Cardiac muscle cell (in vitro differentiated cells and primary cell): ENCODE data around the gene HDAC11. TPM values are rescaled to one million over a fixed set of nuclear protein-coding genes. Genes with fewer than 3 reads are reported as not detected.

Experiments used
- DNase-seq, 2 donors: peaks; one replicate each; pipeline versions ENCODE4 v3.0.0 to v3.0.0-alpha.2; 2010 to 2017; ENCODE audit warnings: low read depth in 1 of 2, low spot score in 1 of 2
- H3K27ac ChIP-seq: fragments of 200-600 bp; sonication (generic); 2 replicates; pipeline ENCODE4 v1.5.1; 2016
- H3K27me3 ChIP-seq: fragments of 200-600 bp; sonication (generic); 2 replicates; pipeline ENCODE4 v1.6.0; 2016; ENCODE audit warnings: control low read depth
- H3K36me3 ChIP-seq: fragments of 200-600 bp; sonication (generic); 2 replicates; pipeline ENCODE4 v1.5.1; 2016; ENCODE audit warnings: control low read depth
- H3K4me1 ChIP-seq: fragments of 200-600 bp; sonication (generic); 2 replicates; pipeline ENCODE4 v1.8.1; 2017; ENCODE audit warnings: low read depth, mild to moderate bottlenecking, mixed run types
- H3K4me3 ChIP-seq: fragments of 200-600 bp; sonication (generic); 2 replicates; pipeline ENCODE4 v1.5.1; 2016; ENCODE audit warnings: mild to moderate bottlenecking
- H3K9me3 ChIP-seq: fragments of 200-600 bp; sonication (generic); 2 replicates; pipeline ENCODE4 v1.5.1; 2017; ENCODE audit warnings: low read depth, mild to moderate bottlenecking, control low read depth
- CTCF ChIP-seq: IDR thresholded peaks from 2 replicates; pipeline ENCODE4 v1.5.1; 2012; ENCODE audit warnings: low read depth, mild to moderate bottlenecking, low read length
- polyA plus RNA-seq: library from polyadenylated mRNA; unstranded; fragments of >200 nt; fragmentation: Nextera tagmentation; extraction: Ambion mirVana; gene quantifications from 2 replicates; pipeline ENCODE4 v1.2.1, GENCODE V29; 2016
- total RNA-seq: library from RNA; depleted of rRNA; stranded (reverse); fragments of >200 nt; gene quantifications from 2 replicates; pipeline ENCODE4 v1.2.3, GENCODE V29; 2016

Gene HDAC11
- total and polyA plus RNA-seq, 2 experiments from 2014 or later: 27.1 to 35.7 TPM

GRCh38 chr3:13460341-13460736, 19.8 kb upstream of the HDAC11 start:
- H3K27ac ChIP-seq: no peak overlapping the region
- no peak for TF ChIP-seq CTCF
- DNase-seq: no peak
- H3K36me3 ChIP-seq: no peaks in the 10 kb centered on the region
- H3K4me3 ChIP-seq: no peak overlapping the region
- peaks cover 38% of the 10 kb centered on the region for H3K4me1 ChIP-seq
- H3K27me3 ChIP-seq: no peaks in the 10 kb centered on the region
- no peaks in the 10 kb centered on the region for H3K9me3 ChIP-seq

GRCh38 chr3:13461169-13462124, 18.7 kb upstream of the HDAC11 start:
- Histone ChIP-seq H3K4me1 (peaks cover 38% of the 10 kb centered on the region), H3K9me3 (no peaks in the 10 kb centered on the region), H3K27me3 (no peaks in the 10 kb centered on the region), H3K36me3 (no peaks in the 10 kb centered on the region), H3K27ac (no peak overlapping the region), H3K4me3 (no peak overlapping the region)
- TF ChIP-seq CTCF: peak; percentile 68
- peak; percentile 57 to 91 for DNase-seq

- Histone ChIP-seq H3K9me3 (no peaks in the 10 kb centered on the region), H3K36me3 (no peaks in the 10 kb centered on the region), H3K27ac (peak overlapping the region; percentile 43), H3K4me1 (peaks cover 38% of the 10 kb centered on the region), H3K27me3 (no peaks in the 10 kb centered on the region), H3K4me3 (no peak overlapping the region)
- no peak for TF ChIP-seq CTCF
- no peak for DNase-seq
Measured at GRCh38 chr3:13462125-13462629, 17.9 kb upstream of the HDAC11 start.

GRCh38 chr3:13462822-13463221, 17.3 kb upstream of the HDAC11 start:
- Histone ChIP-seq H3K27me3 (no peaks in the 10 kb centered on the region), H3K4me3 (no peak overlapping the region), H3K27ac (peak overlapping the region; percentile 43), H3K36me3 (no peaks in the 10 kb centered on the region), H3K4me1 (peaks cover 38% of the 10 kb centered on the region), H3K9me3 (no peaks in the 10 kb centered on the region)
- TF ChIP-seq CTCF: no peak
- peak in 1 of 2 donors; percentile 46 for DNase-seq

- no peak overlapping the region for H3K27ac ChIP-seq
- peaks cover 38% of the 10 kb centered on the region for H3K4me1 ChIP-seq
- H3K27me3 ChIP-seq: no peaks in the 10 kb centered on the region
- no peaks in the 10 kb centered on the region for H3K36me3 ChIP-seq
- H3K4me3 ChIP-seq: no peak overlapping the region
- no peak for DNase-seq
- no peak for TF ChIP-seq CTCF
- no peaks in the 10 kb centered on the region for H3K9me3 ChIP-seq
Measured at GRCh38 chr3:13463618-13464400, 16.3 kb upstream of the HDAC11 start.
